ENCODE measurements around the gene UMPS.
"Not testable (repeated sequence)": the region's sequence is repeated elsewhere in the genome, so short reads cannot be mapped to it uniquely, and the experiment has no call there.

Gene UMPS

DNA sequence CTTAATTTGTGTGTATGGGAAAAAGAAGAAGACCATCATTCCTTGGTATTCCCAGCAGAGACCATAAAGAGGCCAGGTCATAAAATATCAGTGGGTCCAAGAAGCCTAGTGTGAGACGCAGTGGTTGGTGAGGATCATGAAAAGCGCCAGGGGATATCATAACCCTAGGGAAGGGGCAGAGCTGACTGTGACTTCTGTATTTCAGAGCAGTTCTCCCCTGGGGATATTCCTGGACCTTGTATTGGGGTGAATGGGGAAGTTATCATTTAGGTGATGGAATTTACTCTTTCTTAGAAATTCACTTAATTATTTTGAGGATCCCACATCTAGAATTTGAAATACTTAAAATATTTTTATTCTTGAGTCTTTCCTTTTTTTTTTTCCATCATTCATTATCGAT is 34.9 kb upstream of the UMPS start:
- no peak overlapping the region for H3K27ac ChIP-seq (ENCODE audit: low read depth, low read length)
- no peaks in the 10 kb centered on the region for H3K4me1 ChIP-seq (ENCODE audit: control insufficient read depth, insufficient read depth, low read length)
- H3K36me3 ChIP-seq (ENCODE audit: control insufficient read depth, insufficient read depth, low read length), result no peaks in the 10 kb centered on the region
- H3K9me3 ChIP-seq (ENCODE audit: control insufficient read depth, insufficient read depth, low read depth, low read length), result no peaks in the 10 kb centered on the region
- H3K27me3 ChIP-seq (ENCODE audit: control insufficient read depth, insufficient read depth, low read length), result no peaks in the 10 kb centered on the region
- no peak overlapping the region for H3K9ac ChIP-seq (ENCODE audit: low read length)
- H3K4me3 ChIP-seq (ENCODE audit: low read depth, low read length), result no peak overlapping the region

DNA sequence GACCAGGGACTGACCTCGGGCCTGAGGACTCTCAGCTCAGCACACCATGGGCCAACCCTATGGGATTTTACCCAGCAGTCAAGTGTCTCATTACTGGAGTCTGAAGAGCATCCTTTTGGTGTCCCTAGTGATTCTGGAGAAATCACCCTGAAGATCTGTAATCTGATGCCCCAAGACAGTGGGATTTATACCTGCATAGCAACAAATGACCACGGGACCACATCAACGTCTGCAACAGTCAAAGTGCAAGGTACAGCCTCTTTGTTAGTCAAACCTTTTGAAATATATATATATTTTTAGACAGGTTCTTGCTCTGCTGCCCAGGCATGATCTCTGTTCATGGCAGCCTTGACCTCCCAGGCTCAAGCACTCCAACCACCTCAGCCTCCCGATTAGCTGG is 34.2 kb upstream of the UMPS start:
- H3K36me3 ChIP-seq (ENCODE audit: control insufficient read depth, insufficient read depth, low read length), result no peaks in the 10 kb centered on the region

DNA sequence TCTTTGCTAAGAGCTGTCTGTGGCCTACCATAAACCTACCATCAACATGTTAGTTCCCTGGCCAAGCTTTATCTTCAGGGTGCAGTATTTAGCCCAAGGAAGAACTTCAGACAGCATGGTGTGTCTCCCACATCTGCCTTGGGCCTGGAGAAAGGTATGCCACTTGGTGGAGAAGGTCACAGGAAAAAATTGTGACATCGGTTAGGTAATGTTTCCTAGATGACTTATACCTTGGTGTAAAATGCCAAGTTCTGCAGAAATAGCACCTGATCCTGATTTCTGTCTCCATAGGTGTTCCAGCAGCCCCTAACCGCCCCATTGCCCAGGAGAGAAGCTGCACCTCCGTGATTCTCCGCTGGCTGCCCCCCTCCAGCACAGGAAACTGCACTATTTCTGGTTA is 33.0 kb upstream of the UMPS start:
- Histone ChIP-seq H3K27ac (ENCODE audit: low read depth, low read length) (no peak overlapping the region), H3K4me3 (ENCODE audit: low read depth, low read length) (no peak overlapping the region), H3K27me3 (ENCODE audit: control insufficient read depth, insufficient read depth, low read length) (no peaks in the 10 kb centered on the region), H3K36me3 (ENCODE audit: control insufficient read depth, insufficient read depth, low read length) (no peaks in the 10 kb centered on the region), H3K9me3 (ENCODE audit: control insufficient read depth, insufficient read depth, low read depth, low read length) (no peaks in the 10 kb centered on the region), H3K9ac (ENCODE audit: low read length) (no peak overlapping the region), H3K4me1 (ENCODE audit: control insufficient read depth, insufficient read depth, low read length) (no peaks in the 10 kb centered on the region)

More for the DNA sequence above, 34.2 kb upstream of the UMPS start:
- H3K9me3 ChIP-seq (ENCODE audit: control insufficient read depth, insufficient read depth, low read depth, low read length), result no peaks in the 10 kb centered on the region
- H3K27ac ChIP-seq (ENCODE audit: low read depth, low read length), result no peak overlapping the region
- H3K4me3 ChIP-seq (ENCODE audit: low read depth, low read length), result no peak overlapping the region
- H3K27me3 ChIP-seq (ENCODE audit: control insufficient read depth, insufficient read depth, low read length), result no peaks in the 10 kb centered on the region
- H3K9ac ChIP-seq (ENCODE audit: low read length), result no peak overlapping the region
- H3K4me1 ChIP-seq (ENCODE audit: control insufficient read depth, insufficient read depth, low read length), result no peaks in the 10 kb centered on the region

DNA sequence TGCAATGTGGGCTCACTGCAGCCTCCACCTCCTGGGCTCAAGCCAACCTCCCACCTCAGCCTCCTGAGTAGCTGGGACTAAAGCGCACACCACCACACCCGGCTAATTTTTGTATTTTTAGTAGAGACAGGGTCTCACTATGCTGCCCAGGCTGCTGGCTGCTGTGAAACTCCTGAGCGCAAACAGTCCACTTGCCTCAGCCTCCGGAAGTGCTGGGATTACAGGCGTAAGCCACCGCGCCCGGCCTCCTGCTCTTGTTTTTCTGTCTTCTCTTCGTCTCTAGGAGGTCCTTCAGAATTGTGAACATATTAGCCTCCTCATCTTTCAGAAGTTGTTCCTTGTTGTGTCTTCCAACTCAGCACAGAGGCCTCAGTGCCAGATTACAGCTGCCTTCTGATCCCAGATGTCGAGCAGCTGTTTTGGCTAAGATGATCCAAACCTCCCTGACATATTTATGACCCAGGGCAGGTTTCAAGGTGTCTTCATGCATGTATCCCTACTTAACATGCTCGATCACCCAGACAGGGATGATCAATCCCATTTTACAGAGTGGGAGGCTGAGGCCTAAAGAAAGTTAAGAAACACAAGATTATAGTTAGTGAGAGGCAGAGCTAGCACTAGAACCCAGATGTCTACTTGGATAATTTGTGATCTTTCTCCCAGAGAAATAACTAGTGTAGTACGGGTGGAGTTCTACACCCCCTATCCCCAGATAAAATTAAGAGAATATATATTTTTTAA is 32.1 kb upstream of the UMPS start:
- no peaks in the 10 kb centered on the region for H3K4me1 ChIP-seq (ENCODE audit: control insufficient read depth, insufficient read depth, low read length)
- no peaks in the 10 kb centered on the region for H3K9me3 ChIP-seq (ENCODE audit: control insufficient read depth, insufficient read depth, low read depth, low read length)
- no peak overlapping the region for H3K4me3 ChIP-seq (ENCODE audit: low read depth, low read length)
- no peaks in the 10 kb centered on the region for H3K27me3 ChIP-seq (ENCODE audit: control insufficient read depth, insufficient read depth, low read length)
- no peak overlapping the region for H3K9ac ChIP-seq (ENCODE audit: low read length)
- H3K36me3 ChIP-seq (ENCODE audit: control insufficient read depth, insufficient read depth, low read length), result no peaks in the 10 kb centered on the region
- H3K27ac ChIP-seq (ENCODE audit: low read depth, low read length), result no peak overlapping the region

DNA sequence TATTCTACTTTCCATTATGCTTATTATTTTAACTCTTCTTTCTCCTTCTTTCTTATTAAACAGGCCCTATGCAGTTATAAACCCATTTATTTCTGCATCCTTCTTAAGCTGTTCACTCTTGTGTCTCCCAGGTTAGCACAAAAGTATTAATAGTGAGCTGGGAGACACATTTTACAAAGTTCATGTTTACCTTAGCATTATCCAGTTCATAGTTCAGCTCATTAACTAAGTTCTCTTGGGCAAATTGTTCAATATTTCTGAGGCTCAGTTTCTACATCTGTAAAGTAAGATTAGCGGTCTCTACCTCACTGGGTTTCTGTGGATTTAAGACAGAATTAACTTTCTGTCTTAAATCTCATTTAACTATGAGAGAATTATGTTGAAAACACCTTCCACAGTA is 31.2 kb upstream of the UMPS start:
- no peaks in the 10 kb centered on the region for H3K9me3 ChIP-seq (ENCODE audit: control insufficient read depth, insufficient read depth, low read depth, low read length)
- no peaks in the 10 kb centered on the region for H3K27me3 ChIP-seq (ENCODE audit: control insufficient read depth, insufficient read depth, low read length)
- H3K27ac ChIP-seq (ENCODE audit: low read depth, low read length), result no peak overlapping the region
- no peaks in the 10 kb centered on the region for H3K36me3 ChIP-seq (ENCODE audit: control insufficient read depth, insufficient read depth, low read length)
- no peak overlapping the region for H3K9ac ChIP-seq (ENCODE audit: low read length)
- H3K4me3 ChIP-seq (ENCODE audit: low read depth, low read length), result no peak overlapping the region
- H3K4me1 ChIP-seq (ENCODE audit: control insufficient read depth, insufficient read depth, low read length), result no peaks in the 10 kb centered on the region

DNA sequence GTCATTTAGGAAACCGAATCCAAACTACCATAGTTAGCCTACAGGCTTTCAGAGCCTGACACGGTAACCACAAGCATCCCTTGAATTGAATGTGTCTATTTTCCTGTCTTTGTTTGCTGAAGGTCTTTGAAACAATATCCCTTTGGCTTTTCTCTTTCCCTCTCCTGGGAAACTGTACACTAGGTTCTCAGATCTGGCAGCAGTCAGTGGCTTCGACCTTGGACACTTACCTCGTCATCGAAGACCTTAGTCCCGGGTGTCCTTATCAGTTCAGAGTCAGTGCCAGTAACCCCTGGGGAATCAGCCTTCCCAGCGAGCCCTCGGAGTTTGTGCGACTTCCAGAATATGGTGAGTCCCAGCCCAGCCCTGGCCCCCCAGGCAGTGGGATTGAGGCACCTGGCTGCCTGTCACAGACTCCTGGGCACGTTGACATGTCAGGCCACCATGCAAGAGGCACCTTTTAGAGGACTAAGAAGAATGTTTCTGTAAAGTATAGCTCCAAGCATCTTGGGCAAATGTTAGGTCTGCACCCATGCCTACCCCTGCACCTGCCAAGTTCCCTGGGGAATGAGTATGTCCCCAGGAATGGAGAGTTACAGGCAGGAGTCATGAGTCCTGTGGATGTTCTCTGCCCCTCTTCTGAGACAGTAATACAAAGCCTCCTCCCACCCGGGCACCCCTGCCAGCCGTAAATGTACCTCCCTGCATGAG is 30.4 kb upstream of the UMPS start:
- no peak overlapping the region for H3K27ac ChIP-seq (ENCODE audit: low read depth, low read length)
- H3K4me1 ChIP-seq (ENCODE audit: control insufficient read depth, insufficient read depth, low read length), result no peaks in the 10 kb centered on the region
- H3K9me3 ChIP-seq (ENCODE audit: control insufficient read depth, insufficient read depth, low read depth, low read length), result no peaks in the 10 kb centered on the region
- no peak overlapping the region for H3K4me3 ChIP-seq (ENCODE audit: low read depth, low read length)
- no peaks in the 10 kb centered on the region for H3K36me3 ChIP-seq (ENCODE audit: control insufficient read depth, insufficient read depth, low read length)
- H3K9ac ChIP-seq (ENCODE audit: low read length), result no peak overlapping the region
- no peaks in the 10 kb centered on the region for H3K27me3 ChIP-seq (ENCODE audit: control insufficient read depth, insufficient read depth, low read length)

DNA sequence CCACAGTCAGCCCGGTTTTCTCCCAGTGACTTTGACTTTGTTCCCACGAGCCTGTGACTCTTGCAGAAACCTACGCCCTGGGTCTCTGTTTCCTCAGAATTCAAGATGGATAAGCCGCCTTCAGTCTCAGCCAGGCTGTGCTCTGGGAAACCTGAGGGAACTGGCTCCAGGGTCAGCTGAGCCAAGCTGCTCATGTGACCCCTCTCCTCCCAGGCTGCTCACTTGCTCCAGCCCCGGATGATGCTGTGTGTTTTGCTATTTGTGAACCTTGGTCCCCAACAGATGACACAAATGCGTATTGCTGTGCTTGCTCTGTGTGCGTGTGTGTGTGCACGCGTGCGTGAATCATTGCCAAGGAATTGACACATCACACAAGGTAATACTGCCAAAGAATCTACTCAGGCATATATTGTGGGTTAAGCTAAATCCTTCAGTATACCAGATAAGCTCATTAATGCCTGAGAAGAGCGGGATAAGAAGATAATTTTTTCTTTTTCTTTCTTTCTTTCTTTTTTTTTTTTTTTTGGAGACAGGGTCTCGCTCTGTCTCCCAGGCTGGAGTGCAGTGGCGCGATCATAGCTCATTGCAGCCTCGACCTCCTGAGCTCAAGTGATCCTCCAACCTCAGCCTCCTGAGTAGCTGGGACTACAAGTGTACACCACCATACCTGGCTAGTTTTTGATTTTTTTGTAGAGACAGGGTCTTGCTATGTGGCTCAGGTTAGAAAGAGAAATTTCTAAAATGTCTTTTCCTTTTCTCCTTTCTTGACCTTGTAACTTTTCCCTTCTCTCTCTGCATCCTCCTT is 29.2 kb upstream of the UMPS start:
- Histone ChIP-seq H3K36me3 (ENCODE audit: control insufficient read depth, insufficient read depth, low read length) (no peaks in the 10 kb centered on the region), H3K27me3 (ENCODE audit: control insufficient read depth, insufficient read depth, low read length) (no peaks in the 10 kb centered on the region), H3K27ac (ENCODE audit: low read depth, low read length) (no peak overlapping the region), H3K9me3 (ENCODE audit: control insufficient read depth, insufficient read depth, low read depth, low read length) (no peaks in the 10 kb centered on the region), H3K4me1 (ENCODE audit: control insufficient read depth, insufficient read depth, low read length) (no peaks in the 10 kb centered on the region), H3K4me3 (ENCODE audit: low read depth, low read length) (no peak overlapping the region), H3K9ac (ENCODE audit: low read length) (no peak overlapping the region)

DNA sequence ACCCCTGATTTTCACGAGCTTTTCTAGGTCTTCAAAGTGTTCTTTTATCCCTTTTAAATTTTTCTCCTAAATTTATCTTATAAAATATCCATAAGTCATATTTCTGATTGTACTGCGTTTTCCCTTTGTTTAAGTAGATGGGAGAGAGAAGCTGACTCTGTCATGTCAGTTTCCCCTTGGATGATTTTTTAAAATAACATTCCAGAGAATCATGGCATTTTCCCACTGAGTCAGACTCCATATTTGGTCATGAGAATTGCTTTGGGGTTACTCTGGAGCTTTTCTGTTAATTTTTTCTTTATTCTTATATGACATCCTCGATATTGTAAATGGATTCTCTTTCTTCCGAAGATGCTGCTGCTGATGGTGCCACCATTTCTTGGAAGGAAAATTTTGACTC is 28.6 kb upstream of the UMPS start:
- Histone ChIP-seq H3K4me1 (ENCODE audit: control insufficient read depth, insufficient read depth, low read length) (no peaks in the 10 kb centered on the region), H3K9ac (ENCODE audit: low read length) (no peak overlapping the region), H3K27ac (ENCODE audit: low read depth, low read length) (no peak overlapping the region), H3K9me3 (ENCODE audit: control insufficient read depth, insufficient read depth, low read depth, low read length) (no peaks in the 10 kb centered on the region), H3K27me3 (ENCODE audit: control insufficient read depth, insufficient read depth, low read length) (no peaks in the 10 kb centered on the region), H3K36me3 (ENCODE audit: control insufficient read depth, insufficient read depth, low read length) (no peaks in the 10 kb centered on the region), H3K4me3 (ENCODE audit: low read depth, low read length) (no peak overlapping the region)

DNA sequence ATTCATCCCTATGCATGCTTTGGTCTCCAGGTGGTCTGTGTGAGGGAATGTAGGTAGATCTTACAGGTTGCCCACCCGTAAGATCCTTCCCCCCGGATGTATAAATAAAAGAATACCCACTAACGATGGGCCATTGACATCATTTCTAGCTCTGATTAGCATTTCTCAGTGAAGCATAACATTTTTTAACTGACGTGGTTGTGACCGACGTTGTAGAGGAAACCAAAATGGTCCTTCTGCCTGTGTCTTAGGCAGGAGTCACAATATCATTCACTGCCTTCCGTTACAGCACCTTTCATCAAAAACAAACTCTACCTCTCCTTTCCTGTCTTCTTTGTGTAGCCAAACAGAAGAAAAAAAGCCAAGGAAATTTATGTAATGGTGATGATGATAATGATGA is 27.3 kb upstream of the UMPS start:
- Histone ChIP-seq H3K9ac (ENCODE audit: low read length) (no peak overlapping the region), H3K36me3 (ENCODE audit: control insufficient read depth, insufficient read depth, low read length) (no peaks in the 10 kb centered on the region), H3K27me3 (ENCODE audit: control insufficient read depth, insufficient read depth, low read length) (no peaks in the 10 kb centered on the region), H3K4me3 (ENCODE audit: low read depth, low read length) (no peak overlapping the region), H3K9me3 (ENCODE audit: control insufficient read depth, insufficient read depth, low read depth, low read length) (no peaks in the 10 kb centered on the region), H3K4me1 (ENCODE audit: control insufficient read depth, insufficient read depth, low read length) (peaks cover 7% of the 10 kb centered on the region; the same call in 1 of the 2 replicates), H3K27ac (ENCODE audit: low read depth, low read length) (no peak overlapping the region)

DNA sequence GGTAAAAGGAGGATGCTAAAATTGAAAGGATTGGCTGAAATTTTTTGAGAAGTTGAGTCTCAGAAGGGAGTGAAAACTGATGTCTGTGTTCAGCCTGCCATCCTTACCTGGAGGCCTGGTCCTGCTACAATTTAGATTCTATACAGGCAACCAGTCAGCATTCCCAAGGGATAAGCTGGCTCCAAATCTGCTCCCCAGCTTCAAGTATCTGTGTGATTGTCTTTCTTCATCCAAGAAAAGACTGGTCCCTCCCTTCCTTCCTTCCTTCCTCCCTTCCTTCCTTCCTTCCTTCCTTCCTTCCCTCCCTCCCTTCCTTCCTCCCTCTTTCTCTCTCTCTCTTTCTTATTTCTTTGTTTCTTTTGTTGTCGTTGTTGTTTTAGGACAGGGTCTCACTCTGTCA is 24.7 kb upstream of the UMPS start:
- Histone ChIP-seq H3K27me3 (ENCODE audit: control insufficient read depth, insufficient read depth, low read length) (no peaks in the 10 kb centered on the region), H3K36me3 (ENCODE audit: control insufficient read depth, insufficient read depth, low read length) (no peaks in the 10 kb centered on the region), H3K9me3 (ENCODE audit: control insufficient read depth, insufficient read depth, low read depth, low read length) (no peaks in the 10 kb centered on the region), H3K27ac (ENCODE audit: low read depth, low read length) (no peak overlapping the region), H3K9ac (ENCODE audit: low read length) (no peak overlapping the region), H3K4me3 (ENCODE audit: low read depth, low read length) (no peak overlapping the region), H3K4me1 (ENCODE audit: control insufficient read depth, insufficient read depth, low read length) (peaks cover 10% of the 10 kb centered on the region; the same call in 1 of the 2 replicates)

DNA sequence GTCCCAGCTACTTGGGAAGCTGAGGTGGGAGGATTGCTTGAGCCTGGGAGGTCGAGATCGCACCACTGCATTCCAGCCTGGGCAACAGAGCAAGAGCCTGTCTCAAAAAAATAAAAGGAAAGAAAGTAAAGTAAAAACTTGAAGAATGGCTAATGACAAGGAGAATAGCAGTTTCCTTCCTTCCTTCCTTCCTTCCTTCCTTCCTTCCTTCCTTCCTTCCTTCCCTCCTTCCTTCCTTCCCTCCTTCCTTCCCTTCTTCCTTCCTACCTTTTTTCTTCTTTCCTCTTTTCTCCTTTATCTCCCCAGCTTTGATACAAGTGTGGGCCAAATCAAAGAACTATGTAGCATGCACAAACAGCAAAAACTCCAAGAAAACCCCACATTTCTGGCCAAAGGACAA is 23.0 kb upstream of the UMPS start:
- not testable (repeated sequence) for H3K9ac ChIP-seq (ENCODE audit: low read length); H3K4me1 ChIP-seq (ENCODE audit: control insufficient read depth, insufficient read depth, low read length); H3K36me3 ChIP-seq (ENCODE audit: control insufficient read depth, insufficient read depth, low read length); H3K4me3 ChIP-seq (ENCODE audit: low read depth, low read length); H3K9me3 ChIP-seq (ENCODE audit: control insufficient read depth, insufficient read depth, low read depth, low read length); H3K27me3 ChIP-seq (ENCODE audit: control insufficient read depth, insufficient read depth, low read length)
- peak overlapping the region; percentile 67; the same call in 1 of the 2 replicates for H3K27ac ChIP-seq (ENCODE audit: low read depth, low read length)

All from HUES6 (cell line).